Panc1 (cell line): ENCODE measurements around the gene NTN3.

Source experiments
- POLR2AphosphoS5 ChIP-seq: IDR thresholded peaks from 2 replicates; pipeline ENCODE4 v1.6.1; 2012; ENCODE audit warnings: mild to moderate bottlenecking, low read depth, low read length, moderate library complexity
- TF ChIP-seq, protein P1 (sequence below): fragments of 450-650 bp; IDR thresholded peaks from 2 replicates; pipeline ENCODE4 v1.5.1; 2017; ENCODE audit warnings: mild to moderate bottlenecking

- TF ChIP-seq, protein P1, sequence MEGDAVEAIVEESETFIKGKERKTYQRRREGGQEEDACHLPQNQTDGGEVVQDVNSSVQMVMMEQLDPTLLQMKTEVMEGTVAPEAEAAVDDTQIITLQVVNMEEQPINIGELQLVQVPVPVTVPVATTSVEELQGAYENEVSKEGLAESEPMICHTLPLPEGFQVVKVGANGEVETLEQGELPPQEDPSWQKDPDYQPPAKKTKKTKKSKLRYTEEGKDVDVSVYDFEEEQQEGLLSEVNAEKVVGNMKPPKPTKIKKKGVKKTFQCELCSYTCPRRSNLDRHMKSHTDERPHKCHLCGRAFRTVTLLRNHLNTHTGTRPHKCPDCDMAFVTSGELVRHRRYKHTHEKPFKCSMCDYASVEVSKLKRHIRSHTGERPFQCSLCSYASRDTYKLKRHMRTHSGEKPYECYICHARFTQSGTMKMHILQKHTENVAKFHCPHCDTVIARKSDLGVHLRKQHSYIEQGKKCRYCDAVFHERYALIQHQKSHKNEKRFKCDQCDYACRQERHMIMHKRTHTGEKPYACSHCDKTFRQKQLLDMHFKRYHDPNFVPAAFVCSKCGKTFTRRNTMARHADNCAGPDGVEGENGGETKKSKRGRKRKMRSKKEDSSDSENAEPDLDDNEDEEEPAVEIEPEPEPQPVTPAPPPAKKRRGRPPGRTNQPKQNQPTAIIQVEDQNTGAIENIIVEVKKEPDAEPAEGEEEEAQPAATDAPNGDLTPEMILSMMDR: no peak
- TF ChIP-seq POLR2AphosphoS5: no peak
These were observed 19.2 kb upstream of the NTN3 start for GRCh38 chr16:2451851-2452320.
